GM12874 (cell line): ENCODE data around the gene CDH10.

ENCODE experiments used
- CTCF ChIP-seq: IDR thresholded peaks from 2 replicates; pipeline ENCODE4 v1.5.1; 2011; ENCODE audit warnings: low read depth, mild to moderate bottlenecking, control low read depth, low read length, moderate library complexity; ENCODE audit not compliant: insufficient read depth

The CDH10 gene

DNA sequence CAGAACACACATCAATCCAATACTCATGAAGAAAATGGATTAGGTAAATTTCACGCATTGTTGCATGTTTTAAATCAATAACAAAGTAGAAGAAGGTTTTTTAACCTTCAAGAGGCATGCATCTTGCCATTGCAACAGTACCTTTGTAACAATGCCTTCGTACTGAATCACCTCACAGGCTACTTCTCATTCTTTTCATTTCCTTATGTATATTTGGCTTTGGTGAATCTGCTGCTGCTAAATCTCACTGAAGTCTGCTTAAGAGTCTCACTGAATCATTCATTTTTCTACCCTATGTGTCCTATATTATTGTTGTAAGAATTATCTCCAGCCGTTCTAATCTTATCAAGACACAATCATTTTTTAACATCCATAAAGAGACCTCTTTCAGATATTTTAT lies 152.5 kb downstream of the CDH10 start:
- no peak for TF ChIP-seq CTCF

DNA sequence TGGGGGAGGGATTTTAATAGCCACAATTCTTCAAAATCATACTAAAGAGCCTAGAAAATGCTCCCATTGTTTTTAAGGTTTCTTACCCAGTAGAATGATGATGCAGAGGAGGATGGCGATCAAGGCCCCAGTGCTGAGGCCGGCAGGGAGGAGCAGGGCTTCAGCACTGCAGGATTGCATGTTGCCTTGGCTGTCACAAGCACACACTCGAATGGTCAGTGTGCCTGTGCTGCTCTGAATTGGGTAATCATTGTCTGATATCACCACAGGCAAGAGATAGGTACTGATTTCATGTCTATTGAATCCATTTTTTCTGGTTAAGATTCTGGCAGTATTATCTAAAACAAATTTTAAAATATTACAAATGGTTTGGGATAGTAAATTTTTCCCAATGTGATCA lies 153.3 kb downstream of the CDH10 start:
- no peak for TF ChIP-seq CTCF

DNA sequence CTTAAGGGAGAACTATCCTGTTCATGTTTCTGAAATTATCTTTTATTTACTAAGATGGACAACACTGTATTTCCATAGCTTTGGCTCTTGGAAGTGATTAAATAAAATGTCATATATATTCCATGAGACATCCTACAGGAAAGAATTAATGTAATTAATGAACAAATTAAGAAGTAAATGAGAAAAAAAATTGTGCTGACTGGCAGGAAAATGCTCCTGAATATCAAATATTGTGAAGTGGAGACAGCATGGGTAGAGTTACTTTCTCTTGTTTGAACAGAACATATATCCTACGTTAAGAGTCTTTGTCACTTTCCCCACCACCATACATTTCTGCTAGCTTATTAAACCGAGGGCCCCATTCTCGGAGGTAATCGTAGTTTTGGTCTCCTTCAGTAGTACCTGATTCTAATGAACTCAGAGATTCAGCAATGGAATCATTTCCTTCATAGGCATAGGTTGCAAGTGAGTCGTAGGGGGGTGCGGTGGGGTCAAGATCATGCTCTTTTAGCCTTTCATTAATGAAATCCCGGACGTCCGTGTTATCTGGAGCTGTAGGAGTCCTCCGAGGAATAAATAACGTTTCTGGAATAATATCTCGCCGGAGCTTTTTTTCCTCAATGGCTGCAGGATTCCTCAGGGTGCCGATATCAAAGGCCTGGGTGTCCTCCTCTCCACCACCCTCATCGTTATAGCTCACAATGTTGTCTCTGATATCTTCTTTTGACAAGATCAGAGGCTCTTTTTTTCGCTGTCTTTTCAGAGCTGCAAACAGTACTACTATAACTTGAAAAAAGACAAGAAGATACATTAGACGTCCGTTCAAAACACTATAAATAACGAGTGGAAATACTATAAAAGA lies 157.2 kb downstream of the CDH10 start:
- no peak for TF ChIP-seq CTCF

- TF ChIP-seq CTCF = no peak
Observed at GRCh38 chr5:24480952-24481351, 163.8 kb downstream of the CDH10 start.

DNA sequence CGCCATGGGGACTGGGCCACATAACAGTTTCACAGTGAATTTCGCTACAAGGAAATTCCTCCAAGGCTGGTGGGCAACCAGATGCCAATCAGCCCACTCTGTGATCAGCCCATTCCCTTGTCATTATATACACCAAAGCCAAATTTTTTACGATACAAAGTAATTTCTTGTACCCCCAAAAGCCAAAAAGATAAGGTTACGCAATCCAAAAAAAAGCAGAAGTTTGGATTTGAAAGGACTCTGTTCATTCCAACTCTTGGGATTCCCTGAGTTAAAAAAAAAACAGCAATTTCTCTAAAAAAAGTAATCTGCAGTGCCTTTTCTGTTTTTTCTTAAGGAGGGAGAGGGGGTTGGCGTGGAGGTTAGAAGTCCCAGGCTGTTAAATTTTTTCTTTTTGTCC lies 166.8 kb downstream of the CDH10 start:
- no peak for TF ChIP-seq CTCF

GRCh38 chr5:24475101-24475500 lies 169.7 kb downstream of the CDH10 start:
- TF ChIP-seq CTCF = no peak

- TF ChIP-seq CTCF = no peak
Observed at GRCh38 chr5:24474685-24475084, 170.1 kb downstream of the CDH10 start.
